ENCODE results near the gene RANBP3.
"Not testable (repeated sequence)": the region's sequence is repeated elsewhere in the genome, so short reads cannot be mapped to it uniquely, and the experiment has no call there.

The RANBP3 gene

GRCh38 chr19:5987077-5987818 lies 9.3 kb upstream of the RANBP3 start:
- peak overlapping the region; percentile 36 to 42 for H3K9ac ChIP-seq (ENCODE audit: low read depth in 1 of 2, low read length in 2 of 2)
- no peaks in the 10 kb centered on the region for H3K36me3 ChIP-seq (ENCODE audit: control insufficient read depth in 2 of 2, insufficient read depth in 2 of 2, low read length in 2 of 2)
- H3K9me3 ChIP-seq (ENCODE audit: control insufficient read depth in 2 of 2, low read length in 2 of 2), result no peaks in the 10 kb centered on the region
- H3K4me3 ChIP-seq (ENCODE audit: low read length in 2 of 2), result peak overlapping the region; percentile 44 to 75
- no peak overlapping the region for H3K27ac ChIP-seq (ENCODE audit: low read depth in 2 of 2, low read length in 2 of 2)
- H3K4me1 ChIP-seq (ENCODE audit: control insufficient read depth in 2 of 2, insufficient read depth in 2 of 2, low read length in 2 of 2), result peaks cover 4 to 6% of the 10 kb centered on the region in 2 donors
- H3K27me3 ChIP-seq (ENCODE audit: control insufficient read depth in 2 of 2, insufficient read depth in 2 of 2, low read length in 2 of 2), result no peaks in the 10 kb centered on the region

DNA sequence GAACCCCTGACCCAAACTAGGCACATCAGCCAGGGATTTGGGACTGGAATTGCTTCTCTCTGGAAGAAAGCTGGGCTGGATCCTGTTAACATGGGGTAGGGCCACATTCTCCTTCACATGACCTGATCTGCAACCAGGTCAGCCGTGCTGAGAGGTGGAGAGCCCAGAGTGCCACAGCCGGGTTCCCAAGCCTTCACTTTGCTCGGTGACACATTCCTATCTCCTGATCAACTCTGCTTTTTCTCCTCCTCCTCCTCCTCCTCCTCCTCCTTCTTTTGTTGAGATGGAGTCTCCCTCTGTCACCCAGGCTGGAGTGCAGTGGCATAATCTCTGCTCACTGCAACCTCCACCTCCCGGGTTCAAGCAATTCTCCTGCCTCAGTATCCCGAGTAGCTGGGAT lies 7.9 kb upstream of the RANBP3 start:
- H3K9ac ChIP-seq (ENCODE audit: low read depth in 1 of 2, low read length in 2 of 2); H3K27ac ChIP-seq (ENCODE audit: low read depth in 2 of 2, low read length in 2 of 2); H3K4me1 ChIP-seq (ENCODE audit: control insufficient read depth in 2 of 2, insufficient read depth in 2 of 2, low read length in 2 of 2); H3K36me3 ChIP-seq (ENCODE audit: control insufficient read depth in 2 of 2, insufficient read depth in 2 of 2, low read length in 2 of 2); H3K27me3 ChIP-seq (ENCODE audit: control insufficient read depth in 2 of 2, insufficient read depth in 2 of 2, low read length in 2 of 2); H3K9me3 ChIP-seq (ENCODE audit: control insufficient read depth in 2 of 2, low read length in 2 of 2); H3K4me3 ChIP-seq (ENCODE audit: low read length in 2 of 2): not testable (repeated sequence)

DNA sequence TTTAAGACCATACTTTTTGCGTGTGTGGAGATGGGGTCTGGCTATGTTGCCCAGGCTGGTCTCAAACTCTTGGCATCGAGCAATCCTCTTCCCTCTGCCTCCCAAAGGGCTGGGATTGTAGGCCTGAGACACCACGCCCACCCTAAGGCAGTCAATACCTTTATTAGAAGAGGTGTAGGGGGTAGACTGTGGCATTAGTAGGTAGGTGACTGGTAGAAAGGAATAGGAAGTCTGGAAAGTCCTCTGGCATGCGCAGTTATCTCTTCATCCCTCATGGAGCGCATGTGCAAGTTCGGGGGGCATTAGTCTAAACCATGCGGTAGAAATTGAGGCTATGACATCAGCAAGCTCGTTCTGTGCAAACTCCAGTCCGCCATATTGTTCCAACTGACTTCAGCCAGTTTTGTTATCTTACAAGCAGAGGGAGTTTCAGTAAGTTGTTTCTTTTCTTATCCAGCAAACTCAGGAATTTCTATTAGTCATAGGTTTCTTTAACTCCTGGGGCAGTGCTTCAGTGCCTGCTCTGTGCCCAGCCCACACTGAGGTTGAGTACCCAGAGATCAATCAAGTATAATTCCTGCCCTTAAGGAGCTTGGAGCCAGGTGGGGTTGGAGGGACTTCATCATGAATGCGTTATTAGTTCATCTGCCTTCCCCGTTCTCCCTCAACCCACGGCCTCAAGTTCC lies 7.3 kb upstream of the RANBP3 start:
- H3K27me3 ChIP-seq (ENCODE audit: control insufficient read depth in 2 of 2, insufficient read depth in 2 of 2, low read length in 2 of 2), result no peaks in the 10 kb centered on the region
- no peak overlapping the region for H3K27ac ChIP-seq (ENCODE audit: low read depth in 2 of 2, low read length in 2 of 2)
- H3K4me3 ChIP-seq (ENCODE audit: low read length in 2 of 2), result no peak overlapping the region
- H3K36me3 ChIP-seq (ENCODE audit: control insufficient read depth in 2 of 2, insufficient read depth in 2 of 2, low read length in 2 of 2), result no peaks in the 10 kb centered on the region
- no peak overlapping the region for H3K9ac ChIP-seq (ENCODE audit: low read depth in 1 of 2, low read length in 2 of 2)
- H3K9me3 ChIP-seq (ENCODE audit: control insufficient read depth in 2 of 2, low read length in 2 of 2), result no peaks in the 10 kb centered on the region
- H3K4me1 ChIP-seq (ENCODE audit: control insufficient read depth in 2 of 2, insufficient read depth in 2 of 2, low read length in 2 of 2), result peaks cover 4 to 6% of the 10 kb centered on the region in 2 donors

GRCh38 chr19:5984600-5984999 lies 6.7 kb upstream of the RANBP3 start:
- Histone ChIP-seq H3K4me1 (ENCODE audit: control insufficient read depth in 2 of 2, insufficient read depth in 2 of 2, low read length in 2 of 2) (peaks cover 6 to 7% of the 10 kb centered on the region in 2 donors), H3K9ac (ENCODE audit: low read depth in 1 of 2, low read length in 2 of 2) (no peak overlapping the region), H3K9me3 (ENCODE audit: control insufficient read depth in 2 of 2, low read length in 2 of 2) (no peaks in the 10 kb centered on the region), H3K4me3 (ENCODE audit: low read length in 2 of 2) (no peak overlapping the region), H3K36me3 (ENCODE audit: control insufficient read depth in 2 of 2, insufficient read depth in 2 of 2, low read length in 2 of 2) (no peaks in the 10 kb centered on the region), H3K27ac (ENCODE audit: low read depth in 2 of 2, low read length in 2 of 2) (no peak overlapping the region), H3K27me3 (ENCODE audit: control insufficient read depth in 2 of 2, insufficient read depth in 2 of 2, low read length in 2 of 2) (no peaks in the 10 kb centered on the region)

DNA sequence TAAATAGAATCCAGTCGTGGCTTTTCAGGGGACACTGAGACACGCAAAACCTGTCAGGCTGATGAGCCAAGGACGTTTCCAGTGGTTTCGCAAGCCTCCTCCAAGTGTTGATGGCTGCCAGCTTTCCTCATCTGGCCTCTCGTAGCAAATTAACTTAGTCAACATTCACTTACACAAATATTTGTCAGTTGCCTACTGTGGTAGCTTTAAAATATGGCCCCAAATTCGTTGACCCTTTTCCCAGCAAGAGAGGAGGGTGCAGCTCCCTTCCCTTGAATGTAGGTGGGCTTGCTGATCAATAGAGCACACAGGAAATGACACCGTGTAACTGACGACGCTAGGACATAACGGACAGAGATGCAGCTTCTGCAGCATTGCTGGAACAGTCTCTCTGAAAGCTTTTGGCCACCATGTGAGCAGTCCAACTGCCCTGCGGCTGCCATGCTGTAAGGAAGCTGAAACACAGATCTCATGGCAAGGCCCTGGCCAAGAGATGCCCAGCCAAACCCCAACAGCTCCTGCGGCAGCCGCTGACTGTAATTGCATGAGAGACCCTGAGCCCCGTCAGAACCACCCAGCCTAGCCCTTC lies 5.5 kb upstream of the RANBP3 start:
- Histone ChIP-seq H3K27ac (ENCODE audit: low read depth in 2 of 2, low read length in 2 of 2) (peak overlapping the region in 1 of 2 donors; percentile 1), H3K36me3 (ENCODE audit: control insufficient read depth in 2 of 2, insufficient read depth in 2 of 2, low read length in 2 of 2) (no peaks in the 10 kb centered on the region), H3K27me3 (ENCODE audit: control insufficient read depth in 2 of 2, insufficient read depth in 2 of 2, low read length in 2 of 2) (no peaks in the 10 kb centered on the region), H3K9me3 (ENCODE audit: control insufficient read depth in 2 of 2, low read length in 2 of 2) (no peaks in the 10 kb centered on the region), H3K4me1 (ENCODE audit: control insufficient read depth in 2 of 2, insufficient read depth in 2 of 2, low read length in 2 of 2) (peaks cover 13 to 15% of the 10 kb centered on the region in 2 donors), H3K9ac (ENCODE audit: low read depth in 1 of 2, low read length in 2 of 2) (no peak overlapping the region), H3K4me3 (ENCODE audit: low read length in 2 of 2) (no peak overlapping the region)

DNA sequence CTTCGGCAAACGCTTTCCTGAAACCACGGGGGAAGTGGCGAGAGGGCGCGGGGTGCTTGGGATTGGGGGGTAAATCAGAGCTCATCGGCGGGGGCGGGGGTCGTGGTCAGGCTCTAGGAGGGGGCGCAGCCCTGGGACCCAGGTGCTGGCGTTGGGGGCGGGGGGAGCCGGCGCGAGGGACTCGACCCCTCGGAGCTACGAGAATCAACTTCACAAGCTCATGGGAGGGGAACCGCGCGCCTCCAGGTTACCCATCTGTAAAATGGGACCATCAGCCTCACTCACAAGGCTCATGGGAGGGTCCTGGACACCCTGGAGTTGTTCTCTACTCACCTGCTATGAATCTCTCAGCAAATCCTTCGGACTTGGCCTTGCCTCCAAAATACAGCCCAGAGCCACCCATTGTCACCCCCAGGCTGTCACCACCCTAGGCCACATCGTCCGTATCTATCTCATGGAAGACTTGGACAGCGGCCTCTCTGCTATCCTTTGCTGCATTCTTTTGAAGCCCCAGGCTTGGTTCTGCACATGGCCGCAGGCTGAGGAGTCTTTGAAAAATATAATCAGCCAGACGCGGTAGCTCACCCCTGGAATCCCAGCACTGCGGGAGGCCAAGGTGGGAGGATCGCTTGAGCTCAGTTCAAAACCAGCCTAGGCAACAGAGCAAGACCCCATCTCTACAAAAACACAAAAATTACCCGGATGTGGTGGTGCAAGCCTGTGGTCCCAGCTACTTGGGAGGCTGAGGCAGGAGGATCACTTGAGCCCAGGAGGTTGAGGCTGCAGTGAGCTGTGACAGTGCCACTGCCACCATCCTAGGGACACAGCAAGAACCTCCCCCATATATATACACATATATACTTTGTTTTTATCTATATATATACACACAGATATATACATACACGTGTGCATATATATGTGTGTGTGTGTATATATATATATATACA lies 939 bp upstream of the RANBP3 start:
- Histone ChIP-seq H3K9ac (ENCODE audit: low read depth in 1 of 2, low read length in 2 of 2) (peak overlapping the region; percentile 83 to 87), H3K27me3 (ENCODE audit: control insufficient read depth in 2 of 2, insufficient read depth in 2 of 2, low read length in 2 of 2) (no peaks in the 10 kb centered on the region), H3K36me3 (ENCODE audit: control insufficient read depth in 2 of 2, insufficient read depth in 2 of 2, low read length in 2 of 2) (peaks cover 0 to 10% of the 10 kb centered on the region in 2 donors), H3K9me3 (ENCODE audit: control insufficient read depth in 2 of 2, low read length in 2 of 2) (no peaks in the 10 kb centered on the region), H3K4me3 (ENCODE audit: low read length in 2 of 2) (peak overlapping the region; percentile 75 to 76), H3K4me1 (ENCODE audit: control insufficient read depth in 2 of 2, insufficient read depth in 2 of 2, low read length in 2 of 2) (peaks cover 36 to 44% of the 10 kb centered on the region in 2 donors), H3K27ac (ENCODE audit: low read depth in 2 of 2, low read length in 2 of 2) (peak overlapping the region; percentile 83 to 90)

DNA sequence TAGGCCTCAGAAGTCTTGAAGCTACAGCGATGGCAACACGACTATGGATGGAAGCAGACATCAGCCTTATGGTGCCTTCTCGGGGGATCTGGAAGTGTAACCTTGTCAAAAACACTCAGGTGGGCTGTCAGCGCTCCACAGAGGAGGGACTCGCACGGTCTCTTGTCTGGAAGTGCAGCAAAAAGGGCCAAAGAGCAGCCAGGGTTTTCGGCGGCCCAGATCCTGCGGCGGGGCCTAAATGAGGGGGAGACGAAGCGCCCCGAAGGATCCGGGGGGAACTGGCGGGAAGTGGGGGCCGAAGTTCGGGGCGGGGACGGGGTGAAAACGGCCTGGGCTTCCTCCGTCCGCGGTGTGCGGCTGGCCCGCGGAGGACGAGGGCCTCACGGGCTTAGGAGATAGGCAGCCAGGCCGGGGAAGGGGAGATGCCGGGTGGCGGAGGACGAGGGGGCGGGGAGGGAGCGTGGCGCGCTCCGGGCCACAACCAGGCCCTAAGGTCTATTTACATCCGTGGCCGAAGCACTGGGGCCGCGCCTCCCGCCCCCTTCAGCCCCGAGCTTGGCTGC lies 637 bp downstream of the RANBP3 start:
- Histone ChIP-seq H3K9ac (ENCODE audit: low read depth in 1 of 2, low read length in 2 of 2) (peak overlapping the region; percentile 81 to 87), H3K36me3 (ENCODE audit: control insufficient read depth in 2 of 2, insufficient read depth in 2 of 2, low read length in 2 of 2) (peaks cover 0 to 19% of the 10 kb centered on the region in 2 donors), H3K4me1 (ENCODE audit: control insufficient read depth in 2 of 2, insufficient read depth in 2 of 2, low read length in 2 of 2) (peaks cover 37 to 49% of the 10 kb centered on the region in 2 donors), H3K27ac (ENCODE audit: low read depth in 2 of 2, low read length in 2 of 2) (peak overlapping the region; percentile 83 to 90), H3K4me3 (ENCODE audit: low read length in 2 of 2) (peak overlapping the region; percentile 75 to 87), H3K27me3 (ENCODE audit: control insufficient read depth in 2 of 2, insufficient read depth in 2 of 2, low read length in 2 of 2) (no peaks in the 10 kb centered on the region), H3K9me3 (ENCODE audit: control insufficient read depth in 2 of 2, low read length in 2 of 2) (no peaks in the 10 kb centered on the region)

DNA sequence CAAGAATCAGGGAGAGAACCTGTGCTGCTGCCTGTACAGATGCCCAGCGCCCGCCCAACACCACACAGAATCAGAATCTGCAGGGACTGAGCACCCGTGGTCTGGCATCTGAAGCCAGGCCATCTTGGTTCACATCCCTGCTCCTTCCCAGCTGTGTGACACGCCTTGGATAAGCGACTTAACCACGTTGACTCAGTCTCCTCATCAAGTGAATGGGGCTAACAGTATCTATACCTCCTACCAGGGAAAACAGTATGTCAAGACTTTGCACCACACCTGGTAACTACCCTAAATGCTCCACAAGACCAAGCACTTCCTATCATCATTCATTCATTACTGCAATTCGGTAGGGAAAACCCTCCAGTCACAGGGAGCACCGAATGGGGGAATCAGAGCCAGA lies 1.2 kb downstream of the RANBP3 start:
- peak overlapping the region; percentile 81 to 87 for H3K9ac ChIP-seq (ENCODE audit: low read depth in 1 of 2, low read length in 2 of 2)
- H3K4me1 ChIP-seq (ENCODE audit: control insufficient read depth in 2 of 2, insufficient read depth in 2 of 2, low read length in 2 of 2), result peaks cover 37 to 49% of the 10 kb centered on the region in 2 donors
- H3K27ac ChIP-seq (ENCODE audit: low read depth in 2 of 2, low read length in 2 of 2), result peak overlapping the region in 1 of 2 donors; percentile 90
- no peaks in the 10 kb centered on the region for H3K27me3 ChIP-seq (ENCODE audit: control insufficient read depth in 2 of 2, insufficient read depth in 2 of 2, low read length in 2 of 2)
- H3K4me3 ChIP-seq (ENCODE audit: low read length in 2 of 2), result peak overlapping the region; percentile 75 to 87
- no peaks in the 10 kb centered on the region for H3K9me3 ChIP-seq (ENCODE audit: control insufficient read depth in 2 of 2, low read length in 2 of 2)
- H3K36me3 ChIP-seq (ENCODE audit: control insufficient read depth in 2 of 2, insufficient read depth in 2 of 2, low read length in 2 of 2), result peaks cover 0 to 19% of the 10 kb centered on the region in 2 donors

DNA sequence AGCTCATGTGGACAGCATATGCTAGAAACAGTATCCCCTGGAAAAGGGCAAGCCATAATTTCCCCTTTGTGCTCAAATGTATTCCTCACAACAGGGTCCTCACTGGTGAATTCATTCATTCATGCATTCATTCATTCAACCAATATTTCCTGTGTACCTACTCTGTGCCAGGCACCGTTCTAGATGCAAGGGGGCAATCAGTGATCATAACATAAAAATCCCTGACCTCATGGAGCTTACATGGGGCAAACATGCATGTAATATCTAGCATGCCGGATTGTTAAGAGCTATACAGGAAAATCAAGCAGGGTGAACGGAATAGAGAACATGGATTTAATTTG lies 2.6 kb downstream of the RANBP3 start:
- no peak overlapping the region for H3K4me3 ChIP-seq (ENCODE audit: low read length in 2 of 2)
- H3K9me3 ChIP-seq (ENCODE audit: control insufficient read depth in 2 of 2, low read length in 2 of 2), result no peaks in the 10 kb centered on the region
- no peak overlapping the region for H3K9ac ChIP-seq (ENCODE audit: low read depth in 1 of 2, low read length in 2 of 2)
- H3K27me3 ChIP-seq (ENCODE audit: control insufficient read depth in 2 of 2, insufficient read depth in 2 of 2, low read length in 2 of 2), result no peaks in the 10 kb centered on the region
- H3K36me3 ChIP-seq (ENCODE audit: control insufficient read depth in 2 of 2, insufficient read depth in 2 of 2, low read length in 2 of 2), result peaks cover 2 to 19% of the 10 kb centered on the region in 2 donors
- H3K4me1 ChIP-seq (ENCODE audit: control insufficient read depth in 2 of 2, insufficient read depth in 2 of 2, low read length in 2 of 2), result peaks cover 37 to 49% of the 10 kb centered on the region in 2 donors
- H3K27ac ChIP-seq (ENCODE audit: low read depth in 2 of 2, low read length in 2 of 2), result no peak overlapping the region
